Left lung (tissue), 10 donors: ENCODE data around the gene KRT39. TPM values are rescaled to one million over a fixed set of nuclear protein-coding genes. Genes with fewer than 3 reads are reported as not detected.

Experiments used
- ATAC-seq: fragments of 200-7000 bp; cut with Tn5 transposase; one replicate; pipeline ENCODE4 v1.9.1; 2020; ENCODE audit warnings: moderate library complexity
- DNase-seq, 4 donors: peaks; one replicate each; pipeline ENCODE4 v3.0.0-alpha.2; 2013 to 2020
- H3K27ac ChIP-seq, 2 donors: fragments of 200-600 bp; sonication (generic) in 1 of 2; one replicate each; pipeline versions ENCODE4 v1.5.0 to v1.8.0; 2020 to 2021
- H3K27me3 ChIP-seq, 2 donors: fragments of 200-600 bp; sonication (generic) in 1 of 2; one replicate each; pipeline versions ENCODE4 v1.5.0 to v1.8.0; 2020 to 2021
- H3K36me3 ChIP-seq, 2 donors: fragments of 200-600 bp; sonication (generic) in 1 of 2; one replicate each; pipeline versions ENCODE4 v1.5.0 to v1.8.0; 2020 to 2021
- H3K4me1 ChIP-seq, 2 donors: fragments of 200-600 bp; one replicate each; pipeline ENCODE4 v1.8.0; 2021
- H3K4me3 ChIP-seq, 2 donors: fragments of 200-600 bp; sonication (generic) in 1 of 2; one replicate each; pipeline versions ENCODE4 v1.5.0 to v1.8.0; 2020 to 2021; ENCODE audit warnings: mild to moderate bottlenecking in 1 of 2
- H3K9me3 ChIP-seq, 2 donors: fragments of 200-600 bp; sonication (generic) in 1 of 2; one replicate each; pipeline versions ENCODE4 v1.5.0 to v1.8.0; 2020 to 2021
- intact Hi-C, 2 donors: fragments of 100-400 bp; cut with DNase I; formaldehyde crosslinking; loops; one replicate each; pipeline versions ENCODE4 v1.11.2 to v1.14.2; 2022
- polyA plus RNA-seq, 6 donors: library from polyadenylated mRNA; unstranded; fragments of 120-200 nt; gene quantifications; one replicate each; pipeline ENCODE4 v1.2.1, GENCODE V29; 2013; ENCODE audit not compliant: insufficient read length in 6 of 6
- total RNA-seq, 2 donors: library from RNA; stranded (reverse); fragmentation: NEBNext Ultra II Directional; extraction: Animal tissue kit (Norgen Biotek cat#: 25700); gene quantifications; one replicate each; pipeline ENCODE4 v1.2.1, GENCODE V29; 2021
- TF ChIP-seq, protein P1 (sequence below), 2 donors: fragments of 200-600 bp; sonication (generic) in 1 of 2; IDR thresholded peaks; one replicate each; pipeline versions ENCODE4 v1.5.0 to v1.8.0; 2021; ENCODE audit warnings: antibody characterized with exemption in 2 of 2
- donor health status: DM: no; HTN: yes; CAD: no.
- donor health status: DM: no; HTN: no; CAD: no.

Gene KRT39
- total and polyA plus RNA-seq, 8 donors = 0.41 TPM; not detected in 7

DNA sequence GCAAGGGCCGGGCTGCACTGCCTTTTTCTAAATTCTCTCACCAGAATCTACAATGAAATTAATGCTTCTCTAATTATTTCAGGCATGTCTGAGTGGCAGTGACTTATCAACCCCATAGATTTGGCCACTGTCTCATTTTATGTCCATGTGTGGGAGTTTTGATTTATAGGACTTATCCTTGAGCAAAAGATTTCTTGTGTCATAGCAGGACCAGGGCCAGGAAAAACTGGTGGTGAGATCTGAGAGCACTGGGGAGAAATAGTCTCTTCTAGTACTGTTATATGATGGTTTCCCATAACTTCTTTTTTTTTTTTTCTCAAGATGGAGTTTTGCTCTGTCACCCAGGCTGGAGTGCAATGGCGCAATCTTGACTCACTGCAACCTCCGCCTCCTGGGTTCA is 27.8 kb downstream of the KRT39 start:
- Histone ChIP-seq H3K36me3 (no peaks in the 10 kb centered on the region), H3K4me1 (no peaks in the 10 kb centered on the region), H3K4me3 (no peak overlapping the region), H3K9me3 (no peaks in the 10 kb centered on the region), H3K27ac (no peak overlapping the region), H3K27me3 (no peaks in the 10 kb centered on the region)
- no peak for DNase-seq
- TF ChIP-seq, protein P1, sequence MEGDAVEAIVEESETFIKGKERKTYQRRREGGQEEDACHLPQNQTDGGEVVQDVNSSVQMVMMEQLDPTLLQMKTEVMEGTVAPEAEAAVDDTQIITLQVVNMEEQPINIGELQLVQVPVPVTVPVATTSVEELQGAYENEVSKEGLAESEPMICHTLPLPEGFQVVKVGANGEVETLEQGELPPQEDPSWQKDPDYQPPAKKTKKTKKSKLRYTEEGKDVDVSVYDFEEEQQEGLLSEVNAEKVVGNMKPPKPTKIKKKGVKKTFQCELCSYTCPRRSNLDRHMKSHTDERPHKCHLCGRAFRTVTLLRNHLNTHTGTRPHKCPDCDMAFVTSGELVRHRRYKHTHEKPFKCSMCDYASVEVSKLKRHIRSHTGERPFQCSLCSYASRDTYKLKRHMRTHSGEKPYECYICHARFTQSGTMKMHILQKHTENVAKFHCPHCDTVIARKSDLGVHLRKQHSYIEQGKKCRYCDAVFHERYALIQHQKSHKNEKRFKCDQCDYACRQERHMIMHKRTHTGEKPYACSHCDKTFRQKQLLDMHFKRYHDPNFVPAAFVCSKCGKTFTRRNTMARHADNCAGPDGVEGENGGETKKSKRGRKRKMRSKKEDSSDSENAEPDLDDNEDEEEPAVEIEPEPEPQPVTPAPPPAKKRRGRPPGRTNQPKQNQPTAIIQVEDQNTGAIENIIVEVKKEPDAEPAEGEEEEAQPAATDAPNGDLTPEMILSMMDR (IDR thresholded peaks at IDR 0.05) = no peak
- no peak for ATAC-seq
- intact Hi-C loops = no loop called here

GRCh38 chr17:40937384-40937819 is 29.3 kb downstream of the KRT39 start, which contains the start of gene KRT23:
KRT23 (minus strand) TSS chr17:40937646; CDS start chr17:40936603, 1,043 bp downstream.
- no peak for ATAC-seq

DNA sequence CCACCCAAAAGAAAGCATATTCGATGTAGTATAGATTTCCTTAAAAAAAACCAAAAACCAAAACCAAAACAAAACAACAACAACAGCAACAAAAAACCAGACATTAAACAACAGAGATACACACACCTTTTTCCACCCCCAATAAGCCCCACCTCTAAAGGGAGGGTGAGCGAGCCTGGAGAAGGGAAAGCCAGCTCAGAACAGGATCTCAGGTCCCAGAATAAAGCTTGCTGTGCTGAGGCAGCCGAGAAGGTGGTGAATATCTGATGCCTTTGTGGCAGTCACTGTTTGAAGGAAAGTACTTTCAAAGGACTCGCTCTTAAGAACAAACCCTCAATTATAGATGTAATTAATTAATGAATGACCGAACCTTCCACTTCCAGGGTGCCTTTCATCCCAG is 29.8 kb downstream of the KRT39 start:
- TF ChIP-seq, protein P1 (IDR thresholded peaks at IDR 0.05) = no peak
- no peak for DNase-seq
- H3K9me3 ChIP-seq = no peaks in the 10 kb centered on the region
- no peak for ATAC-seq
- intact Hi-C loops = no loop called here
- peak overlapping the region in 1 of 2 donors; percentile 73 for H3K27ac ChIP-seq
- H3K4me1 ChIP-seq = no peaks in the 10 kb centered on the region
- H3K27me3 ChIP-seq = no peaks in the 10 kb centered on the region
- no peaks in the 10 kb centered on the region for H3K36me3 ChIP-seq
- H3K4me3 ChIP-seq = no peak overlapping the region

More at GRCh38 chr17:40937384-40937819, 29.3 kb downstream of the KRT39 start, which contains the start of gene KRT23:
- H3K4me1 ChIP-seq = no peaks in the 10 kb centered on the region
- intact Hi-C loops = no loop called here
- H3K9me3 ChIP-seq = no peaks in the 10 kb centered on the region
- TF ChIP-seq, protein P1 (IDR thresholded peaks at IDR 0.05) = no peak
- H3K27me3 ChIP-seq = no peaks in the 10 kb centered on the region
- peak within 1 kb of the TSS in 1 of 2 donors; percentile 24 for H3K4me3 ChIP-seq
- DNase-seq = no peak
- peak within 1 kb of the TSS in 1 of 2 donors; percentile 73 for H3K27ac ChIP-seq
- H3K36me3 ChIP-seq = no peaks in the 10 kb centered on the region

DNA sequence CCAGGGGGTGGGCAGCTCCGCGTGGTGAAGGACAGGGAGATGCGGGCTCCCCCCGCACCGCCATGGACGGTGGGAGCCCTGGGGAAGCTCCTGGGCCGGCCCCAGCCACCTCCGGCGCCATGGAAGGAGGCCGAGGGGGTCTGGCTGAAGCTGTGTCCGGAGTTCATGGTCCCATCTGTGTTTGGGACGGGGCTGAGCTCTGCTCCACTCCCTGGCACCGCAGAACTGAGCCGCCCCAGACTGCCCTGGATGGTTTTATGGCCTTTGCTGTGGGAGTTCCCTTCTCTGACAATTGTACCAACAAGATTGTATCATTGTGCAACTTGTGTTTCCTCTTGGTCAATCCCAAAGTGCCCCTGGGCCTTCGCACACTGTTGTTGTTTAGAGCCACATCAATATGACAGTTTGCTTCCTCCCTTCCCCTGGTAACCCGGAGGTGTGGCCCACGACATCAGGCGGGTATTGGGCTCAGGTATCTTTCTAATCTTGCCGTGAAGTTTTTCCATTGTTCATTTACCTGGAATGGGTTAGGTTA is 30.2 kb downstream of the KRT39 start:
- intact Hi-C loops = no loop called here
- ATAC-seq (no peak), DNase-seq (peak in 1 of 4 donors; percentile 75)
- peak overlapping the region in 1 of 2 donors; percentile 73 for H3K27ac ChIP-seq
- TF ChIP-seq, protein P1 (IDR thresholded peaks at IDR 0.05) = no peak
- no peaks in the 10 kb centered on the region for H3K27me3 ChIP-seq
- H3K4me1 ChIP-seq = no peaks in the 10 kb centered on the region
- no peaks in the 10 kb centered on the region for H3K9me3 ChIP-seq
- H3K4me3 ChIP-seq = peak overlapping the region in 1 of 2 donors; percentile 24
- no peaks in the 10 kb centered on the region for H3K36me3 ChIP-seq

DNA sequence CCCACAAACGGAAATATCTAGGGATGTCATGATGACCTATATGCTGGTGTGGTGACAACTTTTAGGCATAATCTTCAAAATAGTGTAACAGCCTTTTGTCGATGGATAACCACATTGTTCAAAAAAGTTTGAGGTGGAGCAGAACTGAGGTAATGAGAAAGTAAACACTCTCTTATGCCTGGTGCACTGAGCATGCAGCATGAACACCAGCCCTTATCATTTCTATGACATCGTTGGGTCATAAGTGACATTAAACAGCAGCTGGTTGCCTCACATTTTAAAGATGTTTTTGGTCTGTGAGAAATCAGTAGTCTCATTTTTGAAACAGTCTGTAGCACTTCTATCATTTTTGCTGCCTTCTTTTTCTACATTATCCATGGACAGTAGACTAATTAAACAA is 31.1 kb downstream of the KRT39 start:
- Histone ChIP-seq H3K9me3 (no peaks in the 10 kb centered on the region), H3K4me3 (peak overlapping the region in 1 of 2 donors; percentile 1), H3K4me1 (no peaks in the 10 kb centered on the region), H3K27me3 (no peaks in the 10 kb centered on the region), H3K27ac (peak overlapping the region in 1 of 2 donors; percentile 73), H3K36me3 (no peaks in the 10 kb centered on the region)
- TF ChIP-seq, protein P1 (IDR thresholded peaks at IDR 0.05) = no peak
- no peak for ATAC-seq
- no peak for DNase-seq
- intact Hi-C loops = no loop called here
